ENCODE measurements around the gene ZFYVE21.

DNA sequence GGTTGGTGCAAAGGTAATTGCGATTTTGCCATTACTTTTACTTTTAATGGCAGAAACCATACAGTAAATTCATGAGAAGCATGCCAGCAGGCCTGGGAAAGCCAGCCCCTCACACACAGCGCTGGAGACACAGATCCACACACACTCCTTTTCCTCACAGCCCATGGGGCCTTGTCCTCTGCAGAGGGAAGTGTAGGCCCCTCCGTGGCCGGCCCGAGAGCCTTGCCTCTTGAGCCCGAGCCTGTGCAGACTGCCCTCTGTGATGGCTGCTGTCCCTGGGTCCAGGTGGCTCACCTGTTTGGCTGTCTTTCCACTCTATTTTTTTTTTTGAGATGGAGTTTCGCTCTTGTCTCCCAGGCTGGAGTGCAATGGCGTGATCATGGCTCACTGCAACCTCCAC lies 39.7 kb upstream of the ZFYVE21 start:
- TF ChIP-seq, protein P1, sequence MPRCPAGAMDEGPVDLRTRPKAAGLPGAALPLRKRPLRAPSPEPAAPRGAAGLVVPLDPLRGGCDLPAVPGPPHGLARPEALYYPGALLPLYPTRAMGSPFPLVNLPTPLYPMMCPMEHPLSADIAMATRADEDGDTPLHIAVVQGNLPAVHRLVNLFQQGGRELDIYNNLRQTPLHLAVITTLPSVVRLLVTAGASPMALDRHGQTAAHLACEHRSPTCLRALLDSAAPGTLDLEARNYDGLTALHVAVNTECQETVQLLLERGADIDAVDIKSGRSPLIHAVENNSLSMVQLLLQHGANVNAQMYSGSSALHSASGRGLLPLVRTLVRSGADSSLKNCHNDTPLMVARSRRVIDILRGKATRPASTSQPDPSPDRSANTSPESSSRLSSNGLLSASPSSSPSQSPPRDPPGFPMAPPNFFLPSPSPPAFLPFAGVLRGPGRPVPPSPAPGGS (IDR thresholded peaks at IDR 0.05) = no peak
- TF ChIP-seq, protein P2, sequence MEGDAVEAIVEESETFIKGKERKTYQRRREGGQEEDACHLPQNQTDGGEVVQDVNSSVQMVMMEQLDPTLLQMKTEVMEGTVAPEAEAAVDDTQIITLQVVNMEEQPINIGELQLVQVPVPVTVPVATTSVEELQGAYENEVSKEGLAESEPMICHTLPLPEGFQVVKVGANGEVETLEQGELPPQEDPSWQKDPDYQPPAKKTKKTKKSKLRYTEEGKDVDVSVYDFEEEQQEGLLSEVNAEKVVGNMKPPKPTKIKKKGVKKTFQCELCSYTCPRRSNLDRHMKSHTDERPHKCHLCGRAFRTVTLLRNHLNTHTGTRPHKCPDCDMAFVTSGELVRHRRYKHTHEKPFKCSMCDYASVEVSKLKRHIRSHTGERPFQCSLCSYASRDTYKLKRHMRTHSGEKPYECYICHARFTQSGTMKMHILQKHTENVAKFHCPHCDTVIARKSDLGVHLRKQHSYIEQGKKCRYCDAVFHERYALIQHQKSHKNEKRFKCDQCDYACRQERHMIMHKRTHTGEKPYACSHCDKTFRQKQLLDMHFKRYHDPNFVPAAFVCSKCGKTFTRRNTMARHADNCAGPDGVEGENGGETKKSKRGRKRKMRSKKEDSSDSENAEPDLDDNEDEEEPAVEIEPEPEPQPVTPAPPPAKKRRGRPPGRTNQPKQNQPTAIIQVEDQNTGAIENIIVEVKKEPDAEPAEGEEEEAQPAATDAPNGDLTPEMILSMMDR (IDR thresholded peaks at IDR 0.05) = no peak
- no peak for TF ChIP-seq RAD21 (conservative IDR thresholded peaks at IDR 0.05 in 1 of 2, IDR thresholded peaks at IDR 0.05 in 1 of 2)

Measured in A549 (cell line).